Left ventricle myocardium inferior (tissue), 1 donor: Measurements from ENCODE around the gene DPYSL5. TPM values are rescaled to one million over a fixed set of nuclear protein-coding genes. Genes with fewer than 3 reads are reported as not detected.

ENCODE experiments used
- DNase-seq: peaks from one replicate; pipeline ENCODE4 v3.0.0-alpha.2; 2020
- H3K27ac ChIP-seq: fragments of 200-600 bp; replicated peaks from 2 replicates; pipeline ENCODE4 v1.8.0; 2021
- H3K27me3 ChIP-seq: fragments of 200-600 bp; 2 replicates; pipeline ENCODE4 v1.8.0; 2021; ENCODE audit warnings: low read depth
- H3K36me3 ChIP-seq: fragments of 200-600 bp; 2 replicates; pipeline ENCODE4 v1.8.0; 2021
- H3K4me1 ChIP-seq: fragments of 200-600 bp; 2 replicates; pipeline ENCODE4 v1.8.0; 2021
- H3K4me3 ChIP-seq: fragments of 200-600 bp; 2 replicates; pipeline ENCODE4 v1.8.0; 2021; ENCODE audit warnings: mild to moderate bottlenecking, moderate library complexity
- H3K9me3 ChIP-seq: fragments of 200-600 bp; replicated peaks from 2 replicates; pipeline ENCODE4 v1.8.0; 2021
- CTCF ChIP-seq: fragments of 200-600 bp; IDR thresholded peaks from 2 replicates; pipeline ENCODE4 v1.8.0; 2021; ENCODE audit warnings: antibody characterized with exemption, mild to moderate bottlenecking, borderline replicate concordance
- intact Hi-C: fragments of 100-400 bp; cut with micrococcal nuclease; formaldehyde crosslinking; loops from one replicate; pipeline ENCODE4 v1.11.0; 2022
- total RNA-seq: library from RNA; stranded (reverse); fragmentation: NEBNext Ultra II Directional; extraction: Animal tissue kit (Norgen Biotek cat#: 25700); gene quantifications from one replicate; pipeline ENCODE4 v1.2.1, GENCODE V29; 2021
- donor health status: DM: no; HTN: yes; CAD: no; lungs with severe emphysema.

The DPYSL5 gene
- total RNA-seq, 1 donor from 2014 or later = not detected

DNA sequence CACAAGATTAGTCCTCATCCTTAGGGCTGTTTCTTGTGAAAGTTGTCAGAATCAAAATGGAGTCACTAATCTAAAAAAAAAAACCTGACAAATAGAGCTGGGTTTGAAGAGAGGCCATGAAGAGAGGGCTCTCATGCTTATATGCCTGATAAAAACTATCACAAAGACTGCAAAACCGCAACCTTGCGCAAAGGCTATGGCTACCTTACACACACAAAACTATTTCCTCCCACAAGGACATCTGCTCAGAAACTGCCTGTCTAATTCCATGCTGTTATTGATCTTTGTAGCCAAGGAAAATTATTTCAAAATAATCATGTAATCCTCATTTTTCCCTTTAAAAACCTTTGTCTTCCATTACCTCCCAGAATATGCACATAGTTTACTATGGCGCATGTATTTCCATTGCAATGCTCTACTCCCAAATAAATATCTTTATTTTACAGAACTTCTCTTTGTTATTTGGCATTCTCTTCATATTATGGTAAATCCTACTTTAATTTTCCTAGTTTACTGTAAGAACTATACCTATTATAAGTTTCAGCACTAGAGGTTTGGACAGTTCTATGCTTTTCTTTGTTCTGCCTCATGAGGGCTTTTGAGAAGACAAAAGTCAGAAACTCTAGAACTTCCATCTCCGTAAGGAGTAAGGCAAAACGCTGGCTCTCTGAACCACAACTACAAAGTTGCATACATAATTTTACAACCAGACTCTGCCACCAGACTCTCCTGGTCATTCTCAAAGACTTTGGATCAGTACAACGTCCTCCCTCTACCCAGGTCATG lies 9.6 kb upstream of the DPYSL5 start:
- no peak for TF ChIP-seq CTCF
- Histone ChIP-seq H3K4me3 (no peak overlapping the region), H3K27ac (no peak overlapping the region), H3K27me3 (peaks cover 69% of the 10 kb centered on the region), H3K36me3 (no peaks in the 10 kb centered on the region), H3K4me1 (no peaks in the 10 kb centered on the region), H3K9me3 (no peaks in the 10 kb centered on the region)
- DNase-seq = no peak
- intact Hi-C loops = no loop called here

GRCh38 chr2:26840937-26841610 lies 6.9 kb upstream of the DPYSL5 start:
- no peak for TF ChIP-seq CTCF

GRCh38 chr2:26843041-26843440 lies 4.9 kb upstream of the DPYSL5 start:
- no peaks in the 10 kb centered on the region for H3K36me3 ChIP-seq
- H3K4me1 ChIP-seq = peaks cover 17% of the 10 kb centered on the region
- no peak overlapping the region for H3K27ac ChIP-seq
- H3K27me3 ChIP-seq = peaks cover 91% of the 10 kb centered on the region
- H3K4me3 ChIP-seq = no peak overlapping the region
- TF ChIP-seq CTCF = no peak
- H3K9me3 ChIP-seq = no peaks in the 10 kb centered on the region
- DNase-seq = no peak
- intact Hi-C loops = no loop called here

More at GRCh38 chr2:26840937-26841610, 6.9 kb upstream of the DPYSL5 start:
- no peak overlapping the region for H3K4me3 ChIP-seq
- H3K9me3 ChIP-seq = no peaks in the 10 kb centered on the region
- no peaks in the 10 kb centered on the region for H3K4me1 ChIP-seq
- H3K27me3 ChIP-seq = peaks cover 80% of the 10 kb centered on the region
- no peaks in the 10 kb centered on the region for H3K36me3 ChIP-seq
- intact Hi-C loops = no loop called here
- no peak overlapping the region for H3K27ac ChIP-seq
- no peak for DNase-seq

GRCh38 chr2:26845021-26845420 lies 2.9 kb upstream of the DPYSL5 start:
- H3K27me3 ChIP-seq = peaks cover 100% of the 10 kb centered on the region
- no peak for DNase-seq
- H3K36me3 ChIP-seq = no peaks in the 10 kb centered on the region
- H3K9me3 ChIP-seq = no peaks in the 10 kb centered on the region
- intact Hi-C loops = loop anchor here (5.0 kb wide), 1 partner anchor 97 kb away; no protein-coding TSS in a partner anchor
- no peak for TF ChIP-seq CTCF
- H3K27ac ChIP-seq = no peak overlapping the region
- H3K4me1 ChIP-seq = peaks cover 37% of the 10 kb centered on the region
- no peak overlapping the region for H3K4me3 ChIP-seq

- H3K4me1 ChIP-seq = peaks cover 39% of the 10 kb centered on the region
- no peaks in the 10 kb centered on the region for H3K9me3 ChIP-seq
- intact Hi-C loops = loop anchor here (5.0 kb wide), 1 partner anchor 96 kb away; no protein-coding TSS in a partner anchor
- peaks cover 100% of the 10 kb centered on the region for H3K27me3 ChIP-seq
- no peak overlapping the region for H3K27ac ChIP-seq
- H3K36me3 ChIP-seq = no peaks in the 10 kb centered on the region
- peak; percentile 60 for DNase-seq
- TF ChIP-seq CTCF = peak; percentile 86
- peak overlapping the region; percentile 27 for H3K4me3 ChIP-seq
These were observed 1.3 kb upstream of the DPYSL5 start for GRCh38 chr2:26846334-26847306.
